Ascending aorta (tissue), 2 donors: ENCODE data around the gene COA5. TPM values are rescaled to one million over a fixed set of nuclear protein-coding genes. Genes with fewer than 3 reads are reported as not detected.

Source experiments
- DNase-seq, 2 donors: peaks; one replicate each; pipeline ENCODE4 v3.0.0-alpha.2; 2019; ENCODE audit warnings: low spot score in 2 of 2
- H3K27ac ChIP-seq, 2 donors: fragments of 200-600 bp; sonication (generic); one replicate each; pipeline ENCODE4 v1.5.1; 2016 to 2017; ENCODE audit warnings: mild to moderate bottlenecking in 1 of 2
- H3K27me3 ChIP-seq: fragments of 200-600 bp; sonication (generic); one replicate; pipeline ENCODE4 v1.5.1; 2017
- H3K36me3 ChIP-seq, 2 donors: fragments of 200-600 bp; sonication (generic); one replicate each; pipeline ENCODE4 v1.5.1; 2016
- H3K4me1 ChIP-seq, 2 donors: fragments of 200-600 bp; sonication (generic); one replicate each; pipeline ENCODE4 v1.5.1; 2016 to 2017; ENCODE audit warnings: mild to moderate bottlenecking in 1 of 2
- H3K4me3 ChIP-seq, 2 donors: fragments of 200-600 bp; sonication (generic); one replicate each; pipeline ENCODE4 v1.5.1; 2016 to 2017; ENCODE audit warnings: mild to moderate bottlenecking in 1 of 2
- H3K9me3 ChIP-seq, 2 donors: fragments of 200-600 bp; sonication (generic); one replicate each; pipeline ENCODE4 v1.5.1; 2016
- CTCF ChIP-seq, 3 experiments: fragments of 200-600 bp in 2 of 3; fragments of 450-650 bp in 1 of 3; sonication (generic) in 2 of 3; IDR thresholded peaks; one replicate each; pipeline ENCODE4 v1.5.1; 2016 to 2019; ENCODE audit warnings: antibody characterized with exemption in 3 of 3, mild to moderate bottlenecking in 1 of 3, moderate library complexity in 1 of 3
- intact Hi-C: fragments of 100-400 bp; cut with DNase I; formaldehyde crosslinking; loops from one replicate; pipeline ENCODE4 v1.15.1; 2023
- total RNA-seq: library from RNA; depleted of rRNA; stranded (reverse); fragments of >200 nt; gene quantifications from one replicate; pipeline ENCODE4 v1.1.0, GENCODE V29; 2016

COA5 gene
- total RNA-seq = 86.3 TPM

GRCh38 chr2:98608116-98608961 is at the start of gene COA5, which contains the start of gene UNC50:
TSS of gene COA5 (minus strand) at chr2:98608512. CDS start at chr2:98608405, 107 bp downstream.
TSS of gene UNC50 (plus strand) at chr2:98608589. CDS start at chr2:98609760, 1,171 bp downstream.
- Histone ChIP-seq H3K27ac (peak within 1 kb of the TSS; percentile 96), H3K27me3 (no peaks in the 10 kb centered on the region), H3K4me3 (peak within 1 kb of the TSS; percentile 77 to 98), H3K9me3 (no peaks in the 10 kb centered on the region), H3K4me1 (peaks cover 25 to 34% of the 10 kb centered on the region in 2 donors), H3K36me3 (peaks cover 14 to 27% of the 10 kb centered on the region in 2 donors)
- peak; percentile 58 to 93 for DNase-seq
- TF ChIP-seq CTCF (IDR thresholded peaks at IDR 0.05) = peak in 1 of 3 experiments; percentile 10
- intact Hi-C loops = loop anchor here (1.0 to 10.0 kb wide), 4 partner anchors 46 to 729 kb away; partner anchors contain the start of genes EIF5B, INPP4A, LIPT1 and TSGA10

- Histone ChIP-seq H3K4me1 (no peaks in the 10 kb centered on the region), H3K36me3 (no peaks in the 10 kb centered on the region), H3K9me3 (no peaks in the 10 kb centered on the region), H3K27me3 (no peaks in the 10 kb centered on the region), H3K4me3 (no peak overlapping the region), H3K27ac (no peak overlapping the region)
- no peak for TF ChIP-seq CTCF (IDR thresholded peaks at IDR 0.05)
- intact Hi-C loops = loop anchor here (10.0 kb wide), 1 partner anchor 408 kb away; no protein-coding TSS in a partner anchor
- no peak for DNase-seq
Measured at GRCh38 chr2:98656800-98657199, 48.5 kb upstream of the COA5 start.

- Histone ChIP-seq H3K4me3 (no peak overlapping the region), H3K27me3 (no peaks in the 10 kb centered on the region), H3K9me3 (no peaks in the 10 kb centered on the region), H3K4me1 (no peaks in the 10 kb centered on the region), H3K36me3 (no peaks in the 10 kb centered on the region), H3K27ac (no peak overlapping the region)
- TF ChIP-seq CTCF (IDR thresholded peaks at IDR 0.05) = no peak
- no peak for DNase-seq
- intact Hi-C loops = loop anchor here (10.0 kb wide), 1 partner anchor 410 kb away; no protein-coding TSS in a partner anchor
Measured at GRCh38 chr2:98654699-98655495, 46.6 kb upstream of the COA5 start.

GRCh38 chr2:98650998-98651397 is 42.7 kb upstream of the COA5 start:
- Histone ChIP-seq H3K9me3 (no peaks in the 10 kb centered on the region), H3K4me3 (no peak overlapping the region), H3K27ac (no peak overlapping the region), H3K4me1 (no peaks in the 10 kb centered on the region), H3K36me3 (peaks cover 6 to 15% of the 10 kb centered on the region in 2 donors), H3K27me3 (no peaks in the 10 kb centered on the region)
- TF ChIP-seq CTCF (IDR thresholded peaks at IDR 0.05) = no peak
- no peak for DNase-seq
- intact Hi-C loops = loop anchor here (10.0 kb wide), 1 partner anchor 414 kb away; no protein-coding TSS in a partner anchor

- intact Hi-C loops = loop anchor here (1.0 to 10.0 kb wide), 3 partner anchors 81 to 415 kb away; partner anchors contain the start of gene MGAT4A
Measured at GRCh38 chr2:98649992-98650375, 41.7 kb upstream of the COA5 start.

More at GRCh38 chr2:98649992-98650375, 41.7 kb upstream of the COA5 start:
- Histone ChIP-seq H3K27me3 (no peaks in the 10 kb centered on the region), H3K27ac (no peak overlapping the region), H3K4me3 (no peak overlapping the region), H3K36me3 (peaks cover 6 to 15% of the 10 kb centered on the region in 2 donors), H3K9me3 (no peaks in the 10 kb centered on the region), H3K4me1 (no peaks in the 10 kb centered on the region)
- TF ChIP-seq CTCF (IDR thresholded peaks at IDR 0.05) = no peak
- DNase-seq = no peak
